ENCODE measurements around the gene SMAD6. TPM values are rescaled to one million over a fixed set of nuclear protein-coding genes. Genes with fewer than 3 reads are reported as not detected.
A peak's percentile ranks its signal among the peaks of the same experiment; 100 is the strongest.

SMAD6 gene
- total RNA-seq, 1 experiment from 2014 or later, result 8.9 TPM

DNA sequence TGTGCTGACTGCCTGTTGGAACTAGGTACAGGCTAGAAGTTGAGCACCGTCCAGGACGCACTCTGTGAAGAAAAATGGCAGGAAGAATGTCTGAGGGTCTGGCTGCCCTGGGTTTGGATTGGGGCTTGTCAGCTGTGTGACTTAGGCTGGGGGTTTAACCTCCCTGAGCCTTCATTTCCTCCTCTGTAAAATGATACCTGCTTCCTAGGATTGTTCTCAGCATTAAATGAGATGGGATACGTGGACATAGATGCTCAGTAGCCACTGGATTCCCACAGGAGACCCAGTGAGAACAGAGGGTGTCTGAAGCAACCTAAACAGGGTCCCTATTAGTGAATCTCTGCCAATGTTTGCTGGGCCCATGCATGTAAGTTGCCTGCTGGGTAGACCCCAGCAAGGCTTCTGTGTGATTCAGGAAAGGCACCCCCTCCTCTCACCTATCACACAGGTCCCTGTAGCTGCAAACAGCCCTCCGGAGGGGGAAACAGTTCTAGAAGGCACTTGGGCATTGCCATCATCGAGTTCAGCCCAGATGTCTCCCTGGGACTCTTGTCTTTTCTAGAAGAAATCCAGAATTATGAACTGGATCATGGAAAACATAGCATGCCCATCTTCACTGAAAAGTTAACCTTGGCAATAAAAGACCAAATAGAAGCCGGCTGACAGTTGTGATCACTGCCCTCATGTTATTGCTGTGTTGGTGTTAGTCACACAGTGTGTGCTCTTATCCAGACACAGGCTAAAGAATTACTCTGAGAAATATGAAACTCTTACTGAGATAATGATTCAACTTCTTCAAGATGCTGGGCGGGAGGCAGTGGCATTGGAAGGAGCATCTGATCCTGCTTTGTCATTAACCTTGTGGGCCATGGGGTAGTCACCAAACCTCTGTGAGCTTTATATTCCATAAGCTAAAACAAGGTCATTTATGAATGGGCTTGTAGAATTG lies 64.5 kb downstream of the SMAD6 start:
- ChIA-PET CTCF (no interaction called here), POLR2A (no interaction called here)
- H3K9me3 Mint-ChIP-seq (ENCODE audit: unreplicated experiment), result no peaks in the 10 kb centered on the region
- H3K4me1 Mint-ChIP-seq (ENCODE audit: low read depth, unreplicated experiment), result peaks cover 27% of the 10 kb centered on the region
- no peaks in the 10 kb centered on the region for H3K27me3 Mint-ChIP-seq (ENCODE audit: insufficient read depth, unreplicated experiment)
- peak overlapping the region; percentile 48 for H3K27ac Mint-ChIP-seq (ENCODE audit: unreplicated experiment)
- Histone ChIP-seq H3K36me3 (ENCODE audit: control insufficient read depth, insufficient read depth, low read length) (no peaks in the 10 kb centered on the region; the same call in 1 of the 2 replicates), H3K4me1 (peaks cover 60% of the 10 kb centered on the region), H3K27me3 (replicated peaks; ENCODE audit: control insufficient read depth, insufficient read depth, low read length) (no peaks in the 10 kb centered on the region), H3K4me3 (ENCODE audit: low read depth, low read length) (no peak overlapping the region), H3K9me3 (no peaks in the 10 kb centered on the region)
- no peak overlapping the region for H3K4me3 Mint-ChIP-seq (ENCODE audit: unreplicated experiment)
- TF ChIP-seq, protein P1, sequence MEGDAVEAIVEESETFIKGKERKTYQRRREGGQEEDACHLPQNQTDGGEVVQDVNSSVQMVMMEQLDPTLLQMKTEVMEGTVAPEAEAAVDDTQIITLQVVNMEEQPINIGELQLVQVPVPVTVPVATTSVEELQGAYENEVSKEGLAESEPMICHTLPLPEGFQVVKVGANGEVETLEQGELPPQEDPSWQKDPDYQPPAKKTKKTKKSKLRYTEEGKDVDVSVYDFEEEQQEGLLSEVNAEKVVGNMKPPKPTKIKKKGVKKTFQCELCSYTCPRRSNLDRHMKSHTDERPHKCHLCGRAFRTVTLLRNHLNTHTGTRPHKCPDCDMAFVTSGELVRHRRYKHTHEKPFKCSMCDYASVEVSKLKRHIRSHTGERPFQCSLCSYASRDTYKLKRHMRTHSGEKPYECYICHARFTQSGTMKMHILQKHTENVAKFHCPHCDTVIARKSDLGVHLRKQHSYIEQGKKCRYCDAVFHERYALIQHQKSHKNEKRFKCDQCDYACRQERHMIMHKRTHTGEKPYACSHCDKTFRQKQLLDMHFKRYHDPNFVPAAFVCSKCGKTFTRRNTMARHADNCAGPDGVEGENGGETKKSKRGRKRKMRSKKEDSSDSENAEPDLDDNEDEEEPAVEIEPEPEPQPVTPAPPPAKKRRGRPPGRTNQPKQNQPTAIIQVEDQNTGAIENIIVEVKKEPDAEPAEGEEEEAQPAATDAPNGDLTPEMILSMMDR (IDR thresholded peaks at IDR 0.05; ENCODE audit: insufficient read depth in 1 of 2, low read depth in 1 of 2, low read length in 1 of 2, severe bottlenecking in 1 of 2, unreplicated experiment in 1 of 2), result no peak
- DNase-seq, result no peak
- no TSS peak for BruUV-seq (replicated peaks)
- intact Hi-C loops (cut with micrococcal nuclease; ENCODE audit: unreplicated experiment), result no loop called here
- no peaks in the 10 kb centered on the region for H3K36me3 Mint-ChIP-seq (ENCODE audit: insufficient read depth, unreplicated experiment)

DNA sequence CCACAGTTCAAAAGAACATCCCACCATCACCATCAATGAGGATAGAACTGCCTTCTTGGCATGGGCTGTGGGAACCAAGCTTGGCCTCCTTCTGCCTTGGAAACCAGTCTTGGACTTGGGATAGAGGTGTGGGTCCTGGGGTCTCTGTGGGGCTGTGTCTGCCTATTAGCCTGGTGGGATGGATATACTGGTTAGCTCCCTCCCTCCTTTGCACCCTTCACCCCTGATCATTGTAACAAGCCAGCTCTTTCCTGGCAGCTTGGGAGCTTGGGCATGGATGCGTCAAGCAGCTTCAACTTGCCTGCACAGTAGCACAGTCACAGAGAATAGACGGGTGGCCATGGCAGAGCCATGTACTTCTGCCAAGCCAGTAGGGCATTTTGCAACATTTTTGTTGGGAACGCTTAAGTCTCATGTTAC lies 65.2 kb downstream of the SMAD6 start:
- no peak for DNase-seq
- H3K9me3 ChIP-seq, result no peaks in the 10 kb centered on the region
- peaks cover 61% of the 10 kb centered on the region for H3K4me1 ChIP-seq
- no peak overlapping the region for H3K4me3 Mint-ChIP-seq (ENCODE audit: unreplicated experiment)
- TF ChIP-seq, protein P1 (IDR thresholded peaks at IDR 0.05; ENCODE audit: insufficient read depth in 1 of 2, low read depth in 1 of 2, low read length in 1 of 2, severe bottlenecking in 1 of 2, unreplicated experiment in 1 of 2), result no peak
- intact Hi-C loops (cut with micrococcal nuclease; ENCODE audit: unreplicated experiment), result no loop called here
- CTCF ChIA-PET, result no interaction called here
- POLR2A ChIA-PET, result no interaction called here
- no TSS peak for BruUV-seq (replicated peaks)
- no peaks in the 10 kb centered on the region; the same call in 1 of the 2 replicates for H3K36me3 ChIP-seq (ENCODE audit: control insufficient read depth, insufficient read depth, low read length)
- no peaks in the 10 kb centered on the region for H3K27me3 Mint-ChIP-seq (ENCODE audit: insufficient read depth, unreplicated experiment)
- H3K4me3 ChIP-seq (ENCODE audit: low read depth, low read length), result no peak overlapping the region
- no peak overlapping the region for H3K27ac Mint-ChIP-seq (ENCODE audit: unreplicated experiment)
- H3K27me3 ChIP-seq (replicated peaks; ENCODE audit: control insufficient read depth, insufficient read depth, low read length), result no peaks in the 10 kb centered on the region
- H3K4me1 Mint-ChIP-seq (ENCODE audit: low read depth, unreplicated experiment), result peaks cover 24% of the 10 kb centered on the region
- H3K9me3 Mint-ChIP-seq (ENCODE audit: unreplicated experiment), result no peaks in the 10 kb centered on the region
- H3K36me3 Mint-ChIP-seq (ENCODE audit: insufficient read depth, unreplicated experiment), result no peaks in the 10 kb centered on the region

GRCh38 chr15:66768987-66769386 lies 67.0 kb downstream of the SMAD6 start:
- Histone ChIP-seq H3K36me3 (ENCODE audit: control insufficient read depth, insufficient read depth, low read length) (no peaks in the 10 kb centered on the region; the same call in 1 of the 2 replicates), H3K4me1 (peaks cover 67% of the 10 kb centered on the region), H3K4me3 (ENCODE audit: low read depth, low read length) (no peak overlapping the region), H3K9me3 (no peaks in the 10 kb centered on the region), H3K27me3 (replicated peaks; ENCODE audit: control insufficient read depth, insufficient read depth, low read length) (no peaks in the 10 kb centered on the region)
- no peaks in the 10 kb centered on the region for H3K36me3 Mint-ChIP-seq (ENCODE audit: insufficient read depth, unreplicated experiment)
- peaks cover 39% of the 10 kb centered on the region for H3K4me1 Mint-ChIP-seq (ENCODE audit: low read depth, unreplicated experiment)
- no peak for DNase-seq
- no peak overlapping the region for H3K4me3 Mint-ChIP-seq (ENCODE audit: unreplicated experiment)
- no TSS peak for BruUV-seq (replicated peaks)
- H3K27ac Mint-ChIP-seq (ENCODE audit: unreplicated experiment), result peak overlapping the region; percentile 58
- ChIA-PET CTCF (no interaction called here), POLR2A (no interaction called here)
- intact Hi-C loops (cut with micrococcal nuclease; ENCODE audit: unreplicated experiment), result no loop called here
- H3K9me3 Mint-ChIP-seq (ENCODE audit: unreplicated experiment), result no peaks in the 10 kb centered on the region
- TF ChIP-seq, protein P1 (IDR thresholded peaks at IDR 0.05; ENCODE audit: insufficient read depth in 1 of 2, low read depth in 1 of 2, low read length in 1 of 2, severe bottlenecking in 1 of 2, unreplicated experiment in 1 of 2), result no peak
- no peaks in the 10 kb centered on the region for H3K27me3 Mint-ChIP-seq (ENCODE audit: insufficient read depth, unreplicated experiment)

All from Caco-2 (cell line).